ENCODE results near the gene TP53RK.
"Not testable (repeated sequence)": the region's sequence is repeated elsewhere in the genome, so short reads cannot be mapped to it uniquely, and the experiment has no call there.

The TP53RK gene

GRCh38 chr20:46682063-46682821 lies 7.0 kb downstream of the TP53RK start:
- DNase-seq, result no peak

GRCh38 chr20:46681032-46681854 lies 8.0 kb downstream of the TP53RK start:
- peak; percentile 65 for DNase-seq

GRCh38 chr20:46680684-46681031 lies 8.6 kb downstream of the TP53RK start:
- DNase-seq, result no peak

GRCh38 chr20:46678516-46678915 lies 10.7 kb downstream of the TP53RK start:
- DNase-seq, result no peak

- no peak for DNase-seq
Measured at GRCh38 chr20:46677608-46678007, 11.6 kb downstream of the TP53RK start.

GRCh38 chr20:46676649-46677316 lies 12.5 kb downstream of the TP53RK start:
- not testable (repeated sequence) for DNase-seq

- no peak for DNase-seq
Measured at GRCh38 chr20:46674253-46675083, 14.8 kb downstream of the TP53RK start.

GRCh38 chr20:46673394-46674252 lies 15.6 kb downstream of the TP53RK start:
- DNase-seq, result no peak

GRCh38 chr20:46672543-46673148 lies 16.6 kb downstream of the TP53RK start:
- DNase-seq, result no peak

GRCh38 chr20:46671866-46672542 lies 17.2 kb downstream of the TP53RK start:
- no peak for DNase-seq

- peak; percentile 19 for DNase-seq
Measured at GRCh38 chr20:46670585-46671584, 18.4 kb downstream of the TP53RK start.

GRCh38 chr20:46670228-46670584 lies 19.0 kb downstream of the TP53RK start:
- DNase-seq, result no peak

GRCh38 chr20:46666818-46667515 lies 22.3 kb downstream of the TP53RK start:
- no peak for DNase-seq

- DNase-seq, result no peak
Measured at GRCh38 chr20:46666306-46666705, 22.9 kb downstream of the TP53RK start.

GRCh38 chr20:46665602-46666001 lies 23.6 kb downstream of the TP53RK start:
- no peak for DNase-seq

GRCh38 chr20:46663531-46663930 lies 25.7 kb downstream of the TP53RK start:
- DNase-seq, result no peak

GRCh38 chr20:46661659-46662058 lies 27.6 kb downstream of the TP53RK start:
- no peak for DNase-seq

- DNase-seq, result no peak
Measured at GRCh38 chr20:46660487-46660886, 28.8 kb downstream of the TP53RK start.

GRCh38 chr20:46657618-46658017 lies 31.6 kb downstream of the TP53RK start:
- no peak for DNase-seq
